SK-N-SH (cell line): ENCODE measurements around the gene C16orf74. TPM values are rescaled to one million over a fixed set of nuclear protein-coding genes. Genes with fewer than 3 reads are reported as not detected.

Experiments used
- CTCF ChIA-PET: fragments of 300-600, 350-600 bp; formaldehyde crosslinking; extraction: SDS; loops from one replicate; lab custom pipeline; 2021; lab: Yijun Ruan, JAX
- POLR2A ChIA-PET: fragments of 350-600 bp; sonication (Branson Sonifier 250); formaldehyde crosslinking; extraction: SDS; loops from one replicate; lab custom pipeline; 2020; ENCODE audit warnings: antibody characterized with exemption, inconsistent platforms; lab: Yijun Ruan, JAX
- DNase-seq: peaks from one replicate; pipeline ENCODE4 v3.0.0; 2012
- H2AFZ ChIP-seq: fragments of 200-600 bp; sonication (generic); 2 replicates; pipeline ENCODE4 v1.8.1; 2016; ENCODE audit warnings: antibody characterized with exemption, mild to moderate bottlenecking, low read depth
- H3F3A ChIP-seq: fragments of 200-600 bp; sonication (generic); replicated peaks from 2 replicates; pipeline ENCODE3; 2016; ENCODE audit warnings: antibody characterized with exemption, mild to moderate bottlenecking; ENCODE audit not compliant: insufficient read depth
- H3K27ac ChIP-seq, 2 experiments: fragments of 200-500 bp in 1 of 2; fragments of 200-600 bp in 1 of 2; sonication (Bioruptor generic) in 1 of 2; sonication (generic), shearing (Covaris generic) in 1 of 2; 2 replicates each; pipeline versions ENCODE4 v1.5.1 to v1.6.1; 2014 to 2016; ENCODE audit warnings: low read depth in 2 of 2, inconsistent platforms in 1 of 2, low read length in 1 of 2, mild to moderate bottlenecking in 1 of 2, mixed read lengths in 1 of 2
- H3K27me3 ChIP-seq: fragments of 200-600 bp; sonication (generic), shearing (Covaris generic); 2 replicates; pipeline ENCODE4 v1.6.1; 2016; ENCODE audit warnings: mixed run types; ENCODE audit not compliant: insufficient read depth
- H3K36me3 ChIP-seq, 2 experiments: fragments of 200-500 bp in 1 of 2; fragments of 200-600 bp in 1 of 2; sonication (Bioruptor generic) in 1 of 2; sonication (generic) in 1 of 2; replicated peaks in 1 of 2; 2 replicates each; pipeline versions ENCODE3 to v1.5.1; 2014 to 2016; ENCODE audit warnings: low read length in 1 of 2, mild to moderate bottlenecking in 1 of 2; ENCODE audit not compliant: insufficient read depth in 2 of 2, control insufficient read depth in 1 of 2
- H3K4me1 ChIP-seq, 2 experiments: fragments of 200-500 bp in 1 of 2; fragments of 200-600 bp in 1 of 2; sonication (Bioruptor generic) in 1 of 2; sonication (generic), shearing (Covaris generic) in 1 of 2; 2 replicates each; pipeline versions ENCODE4 v1.5.1 to v1.6.1; 2014 to 2016; ENCODE audit warnings: low read depth in 1 of 2, low read length in 1 of 2, mixed run types in 1 of 2; ENCODE audit not compliant: insufficient read depth in 2 of 2, control insufficient read depth in 1 of 2
- H3K4me2 ChIP-seq: fragments of 200-600 bp; sonication (generic), shearing (Covaris generic); 2 replicates; pipeline ENCODE4 v1.6.1; 2017; ENCODE audit warnings: mixed run types
- H3K4me3 ChIP-seq, 2 experiments: fragments of 200-500 bp in 1 of 2; fragments of 200-600 bp in 1 of 2; sonication (Bioruptor generic) in 1 of 2; sonication (generic), shearing (Covaris generic) in 1 of 2; 2 replicates each; pipeline versions ENCODE4 v1.5.1 to v1.8.1; 2014 to 2016; ENCODE audit warnings: low read depth in 2 of 2, inconsistent platforms in 1 of 2, low read length in 1 of 2, mild to moderate bottlenecking in 1 of 2, mixed read lengths in 1 of 2, moderate library complexity in 1 of 2
- H3K79me2 ChIP-seq: fragments of 200-600 bp; sonication (generic); 2 replicates; pipeline ENCODE4 v1.8.1; 2017; ENCODE audit warnings: mild to moderate bottlenecking; ENCODE audit not compliant: insufficient read depth
- H3K9ac ChIP-seq: fragments of 200-600 bp; sonication (generic); 2 replicates; pipeline ENCODE4 v1.6.1; 2017; ENCODE audit warnings: mixed run types
- H3K9me2 ChIP-seq: fragments of 200-600 bp; sonication (generic); 2 replicates; pipeline ENCODE4 v1.6.1; 2017; ENCODE audit warnings: mixed run types
- H3K9me3 ChIP-seq: fragments of 200-600 bp; sonication (generic); 2 replicates; pipeline ENCODE4 v1.6.1; 2017; ENCODE audit warnings: mixed run types, mild to moderate bottlenecking, moderate library complexity
- H4K20me1 ChIP-seq: fragments of 200-600 bp; sonication (generic); 2 replicates; pipeline ENCODE4 v1.6.1; 2017; ENCODE audit warnings: mild to moderate bottlenecking, mixed run types; ENCODE audit not compliant: insufficient read depth
- CTCF ChIP-seq: fragments of 200-600 bp; sonication (generic); IDR thresholded peaks from 2 replicates; pipeline ENCODE4 v1.6.1; 2017; ENCODE audit warnings: antibody characterized with exemption, mild to moderate bottlenecking, moderate library complexity
- FOXM1 ChIP-seq: IDR thresholded peaks from 2 replicates; pipeline ENCODE4 v1.4.0; 2012; ENCODE audit warnings: low read depth, mild to moderate bottlenecking
- JUND ChIP-seq: IDR thresholded peaks from 2 replicates; pipeline ENCODE4 v1.4.0; 2012
- MEF2A ChIP-seq: IDR thresholded peaks from 2 replicates; pipeline ENCODE4 v1.4.0; 2012; ENCODE audit warnings: low read depth, borderline replicate concordance
- NRF1 ChIP-seq: IDR thresholded peaks from 2 replicates; pipeline ENCODE4 v1.6.1; 2012; ENCODE audit warnings: low read depth, mild to moderate bottlenecking, low read length
- RAD21 ChIP-seq: IDR thresholded peaks from 2 replicates; pipeline ENCODE4 v1.6.1; 2012; ENCODE audit warnings: mild to moderate bottlenecking, low read length
- SIN3A ChIP-seq: IDR thresholded peaks from 2 replicates; pipeline ENCODE4 v1.6.1; 2012; ENCODE audit warnings: low read depth, mild to moderate bottlenecking, low read length, moderate library complexity, borderline replicate concordance
- TAF1 ChIP-seq: IDR thresholded peaks from 2 replicates; pipeline ENCODE4 v1.6.1; 2012; ENCODE audit warnings: low read depth, mild to moderate bottlenecking, low read length, moderate library complexity, borderline replicate concordance
- TEAD4 ChIP-seq: IDR thresholded peaks from 2 replicates; pipeline ENCODE4 v1.4.0; 2012; ENCODE audit warnings: mild to moderate bottlenecking, borderline replicate concordance; ENCODE audit not compliant: insufficient read depth
- USF1 ChIP-seq: IDR thresholded peaks from 2 replicates; pipeline ENCODE4 v1.4.0; 2012; ENCODE audit warnings: low read depth, borderline replicate concordance
- YY1 ChIP-seq: IDR thresholded peaks from 2 replicates; pipeline ENCODE4 v1.4.0; 2012; ENCODE audit warnings: low read depth, mild to moderate bottlenecking
- WGBS: methylation state at CpG from one replicate; pipeline ENCODE4 v1.1.6; 2017; ENCODE audit warnings: low lambda C conversion rate; 5-methylcytosine and 5-hydroxymethylcytosine counted together
- polyA plus RNA-seq, 3 experiments: library from polyadenylated mRNA; depleted of rRNA; stranded (reverse); fragments of >200 nt; gene quantifications; 2 replicates each; pipeline ENCODE4 v1.2.3, GENCODE V29; 2012

Gene C16orf74
- polyA plus RNA-seq, 1 of the 3 experiments (the other 2 are of a cell fraction), result 27.2 TPM

- Histone ChIP-seq H3K4me2 (no peak overlapping the region), H4K20me1 (no peaks in the 10 kb centered on the region), H3F3A (no peaks in the 10 kb centered on the region), H3K27ac (no peak overlapping the region), H3K9me3 (no peaks in the 10 kb centered on the region), H3K36me3 (no peaks in the 10 kb centered on the region), H3K4me3 (no peak overlapping the region), H3K27me3 (no peaks in the 10 kb centered on the region), H3K79me2 (no peaks in the 10 kb centered on the region), H3K9me2 (no peaks in the 10 kb centered on the region), H3K9ac (no peak overlapping the region), H2AFZ (no peak overlapping the region), H3K4me1 (peaks cover 0 to 4% of the 10 kb centered on the region in 2 experiments; a peak in 1 of 4 replicates)
- 91% methylated on average over 10 of the region's 12 CpGs for WGBS
- DNase-seq, result no peak
- CTCF ChIA-PET, result interaction anchor here (0.6 to 3.2 kb wide), 3 partner anchors 11 to 18 kb away, joined by 3 to 10 read pairs (median 3); partner anchors contain the start of gene GINS2
- POLR2A ChIA-PET, result interaction anchor here (0.6 kb wide), 1 partner anchor 113 kb away, joined by 3 read pairs; no protein-coding TSS in a partner anchor
- TF ChIP-seq TAF1, result no peak
- TF ChIP-seq NRF1, result no peak
- TF ChIP-seq SIN3A, result no peak
- TF ChIP-seq FOXM1, result no peak
- no peak for TF ChIP-seq CTCF
- no peak for TF ChIP-seq RAD21
- no peak for TF ChIP-seq TEAD4
These were observed 51.8 kb downstream of the C16orf74 start for GRCh38 chr16:85698935-85699558.

- TF ChIP-seq USF1 (no peak), YY1 (no peak), JUND (no peak), MEF2A (no peak)
- TF ChIP-seq, all 33 proteins: peak for 0
- no peaks in the 10 kb centered on the region for H3K9me3 ChIP-seq
- H3K4me2 ChIP-seq, result no peak overlapping the region
- H3K4me3 ChIP-seq, result no peak overlapping the region
- no peaks in the 10 kb centered on the region for H3K27me3 ChIP-seq
- no peak overlapping the region for H3K27ac ChIP-seq
- 76% methylated on average over 6 of the region's 7 CpGs for WGBS
- no peaks in the 10 kb centered on the region for H3F3A ChIP-seq
- no peaks in the 10 kb centered on the region for H3K36me3 ChIP-seq
- H3K9ac ChIP-seq, result no peak overlapping the region
- H3K9me2 ChIP-seq, result no peaks in the 10 kb centered on the region
- ChIA-PET CTCF (interaction anchor here (0.6 to 3.2 kb wide), 2 partner anchors 10 to 19 kb away, joined by 3 to 10 read pairs; partner anchors contain the start of gene GINS2), POLR2A (interaction anchor here (0.6 kb wide), 1 partner anchor 113 kb away, joined by 3 read pairs; no protein-coding TSS in a partner anchor)
- no peak overlapping the region for H2AFZ ChIP-seq
- no peaks in the 10 kb centered on the region for H3K79me2 ChIP-seq
- peaks cover 0 to 4% of the 10 kb centered on the region in 2 experiments; a peak in 1 of 4 replicates for H3K4me1 ChIP-seq
- H4K20me1 ChIP-seq, result no peaks in the 10 kb centered on the region
- DNase-seq, result no peak
These were observed 52.4 kb downstream of the C16orf74 start for GRCh38 chr16:85698459-85698891.
